Measurements from ENCODE around the gene SLC22A31.

DNA sequence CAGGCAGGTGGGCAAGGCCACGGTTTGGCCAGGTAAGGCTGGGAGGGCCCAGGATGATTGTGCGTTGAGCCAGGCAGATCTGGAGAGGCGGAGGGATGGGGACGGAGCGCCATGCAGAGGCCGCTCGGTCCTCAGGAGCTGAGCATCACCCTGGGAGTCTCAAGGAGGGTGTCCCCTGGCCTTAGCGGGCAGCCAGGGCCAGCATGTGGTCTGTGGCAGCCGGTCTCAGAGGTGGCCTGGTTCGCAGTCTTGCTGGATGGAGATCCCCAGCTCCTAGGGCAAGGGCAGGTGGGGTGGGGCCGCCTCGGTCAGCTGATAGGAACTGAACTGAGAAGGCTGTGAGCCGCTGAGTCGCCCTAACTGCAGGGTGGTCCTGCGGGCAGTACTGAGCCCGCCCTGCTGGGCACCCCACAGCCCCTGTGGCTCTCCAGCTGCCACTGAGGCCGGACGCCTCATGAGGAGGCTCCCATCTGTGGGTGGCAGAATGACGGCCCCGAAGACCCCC lies 40.4 kb downstream of the SLC22A31 start:
- TF ChIP-seq CTCF (IDR thresholded peaks at IDR 0.05) (no peak), POLR2A (IDR thresholded peaks at IDR 0.05) (no peak), POLR2AphosphoS5 (IDR thresholded peaks at IDR 0.05) (no peak)
